ENCODE measurements around the gene VIL1.

DNA sequence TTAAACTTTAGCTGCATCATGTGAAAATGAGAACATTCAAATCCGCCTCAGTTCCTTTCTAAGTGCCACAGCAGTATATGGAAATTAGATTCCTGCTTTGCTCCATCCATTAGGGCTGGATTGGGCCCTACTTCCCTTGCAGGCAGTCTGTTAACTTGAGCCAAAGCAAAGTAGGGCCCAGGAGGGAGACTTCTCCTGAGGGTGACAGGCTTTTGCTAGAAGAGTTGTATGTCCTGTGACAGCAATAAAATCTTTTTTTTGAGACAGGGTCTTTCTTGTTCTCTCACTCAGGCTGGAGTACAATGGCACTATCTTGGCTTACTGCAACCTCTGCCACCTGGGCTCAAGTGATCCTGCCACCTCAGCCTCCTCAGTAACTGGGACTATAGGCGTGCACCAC, 28.1 kb downstream of the VIL1 start:
- TF ChIP-seq POLR2A (IDR thresholded peaks at IDR 0.05; ENCODE audit: low read length) (no peak), GATA1 (IDR thresholded peaks at IDR 0.05; ENCODE audit: low read depth, low read length) (no peak)
